ENCODE results near the gene SPC24.

- TF ChIP-seq CTCF (IDR thresholded peaks at IDR 0.05): no peak
- no peak for TF ChIP-seq EP300 (IDR thresholded peaks at IDR 0.05)
Observed at GRCh38 chr19:11168568-11168967, 13.0 kb upstream of the SPC24 start.
